Stimulated activated CD4-positive, alpha-beta T cell treated with anti-CD3 and anti-CD28 coated beads, Interleukin-4, amount 100 ng/mL, for 1 hour (primary cell): ENCODE results near the gene CLRN1.
"Not testable (repeated sequence)": the region's sequence is repeated elsewhere in the genome, so short reads cannot be mapped to it uniquely, and the experiment has no call there.

ENCODE experiments used
- DNase-seq: peaks from one replicate; pipeline ENCODE4 v3.0.0-alpha.2; 2020

CLRN1 gene

GRCh38 chr3:150972366-150973071 is at the start of gene CLRN1:
Gene CLRN1, minus strand, starts transcription at chr3:150972727. Its CDS starts 19 bp downstream, at chr3:150972708.
- no peak for DNase-seq

DNA sequence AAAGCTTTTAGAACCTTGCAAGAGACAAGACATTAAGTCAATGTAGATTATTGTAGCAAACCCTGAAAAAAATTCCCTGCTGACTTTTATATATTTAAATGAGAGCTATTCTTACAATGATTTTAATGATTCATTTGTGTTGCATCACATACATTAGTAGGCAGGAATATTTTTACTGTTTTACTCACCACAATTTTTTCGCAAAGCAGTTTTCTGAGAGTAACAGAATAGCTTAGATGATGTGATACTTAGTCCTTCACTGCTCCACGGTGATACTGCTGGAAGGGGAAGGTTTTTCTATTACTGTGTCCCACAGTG is 43.9 kb upstream of the CLRN1 start:
- no peak for DNase-seq

GRCh38 chr3:151015767-151016477 is 43.4 kb upstream of the CLRN1 start:
- DNase-seq, result no peak

DNA sequence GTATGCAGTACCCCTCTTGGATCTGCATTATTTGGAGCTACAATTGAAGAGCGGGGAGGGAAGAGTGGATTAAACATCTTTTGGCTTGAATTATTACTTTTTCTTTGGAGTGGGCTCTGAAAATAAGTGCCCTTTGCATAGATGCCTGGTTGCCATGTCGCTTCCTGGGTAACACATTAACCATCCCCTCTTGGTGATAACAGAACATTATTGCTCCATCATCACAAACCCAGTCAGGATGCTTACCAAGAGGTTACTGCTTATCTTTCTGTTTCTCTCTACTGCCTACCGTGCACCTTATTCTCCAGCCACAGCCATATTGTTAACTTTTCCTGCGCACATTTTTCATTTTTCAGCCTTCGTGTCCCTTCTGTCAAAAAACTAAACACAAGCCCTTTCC is 42.7 kb upstream of the CLRN1 start:
- DNase-seq, result no peak

GRCh38 chr3:151014501-151015018 is 42.0 kb upstream of the CLRN1 start:
- no peak for DNase-seq

DNA sequence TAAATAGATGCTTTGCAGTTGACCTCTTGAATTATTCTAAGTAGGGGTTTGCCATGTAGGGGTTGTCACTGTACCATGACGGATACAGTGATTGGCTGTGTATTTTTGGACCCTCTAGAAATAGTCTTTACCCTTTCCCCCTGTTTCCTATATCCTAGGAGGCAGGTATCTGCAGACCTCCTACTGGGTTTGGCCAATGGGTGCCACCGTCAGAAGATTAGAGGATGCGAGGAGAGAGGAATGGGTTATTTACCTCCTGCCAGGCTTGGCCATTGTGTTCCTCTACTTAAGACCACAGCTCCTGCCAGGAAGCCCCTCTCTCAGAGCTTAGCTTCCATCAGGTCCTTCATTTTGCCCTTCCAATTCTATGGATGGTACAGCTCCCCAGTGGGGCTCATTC is 40.2 kb upstream of the CLRN1 start:
- no peak for DNase-seq

GRCh38 chr3:151011427-151011826 is 38.9 kb upstream of the CLRN1 start:
- DNase-seq, result no peak

- DNase-seq, result no peak
Observed at GRCh38 chr3:151009981-151010380, 37.5 kb upstream of the CLRN1 start.

DNA sequence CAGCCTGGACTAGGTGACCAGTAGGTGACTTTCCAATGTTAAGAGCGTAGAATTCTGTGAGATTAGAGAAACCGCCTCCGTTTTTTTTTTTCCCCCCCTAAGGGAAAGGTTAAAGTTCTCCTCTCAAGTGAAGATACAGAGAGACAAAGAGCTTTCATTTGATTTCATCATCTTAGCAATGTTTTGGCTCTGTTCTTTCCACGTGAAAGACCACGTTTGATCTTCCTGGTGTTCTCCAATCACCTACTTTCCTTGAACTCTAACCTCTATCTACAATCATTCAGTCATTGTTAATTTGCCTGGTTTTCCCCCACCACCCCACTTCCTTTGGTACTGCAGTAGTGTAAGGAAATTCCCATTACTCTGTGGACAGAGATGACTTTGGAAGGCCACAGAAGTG is 36.9 kb upstream of the CLRN1 start:
- DNase-seq, result no peak

GRCh38 chr3:151008699-151009098 is 36.2 kb upstream of the CLRN1 start:
- DNase-seq, result no peak

GRCh38 chr3:151003768-151004134 is 31.2 kb upstream of the CLRN1 start:
- no peak for DNase-seq

- no peak for DNase-seq
Observed at GRCh38 chr3:151003029-151003767, 30.7 kb upstream of the CLRN1 start.

GRCh38 chr3:151002003-151002981 is 29.8 kb upstream of the CLRN1 start:
- DNase-seq, result no peak

- DNase-seq, result no peak
Observed at GRCh38 chr3:150998996-150999395, 26.5 kb upstream of the CLRN1 start.

GRCh38 chr3:150996731-150997130 is 24.2 kb upstream of the CLRN1 start:
- no peak for DNase-seq

GRCh38 chr3:150995510-150995909 is 23.0 kb upstream of the CLRN1 start:
- DNase-seq, result no peak

DNA sequence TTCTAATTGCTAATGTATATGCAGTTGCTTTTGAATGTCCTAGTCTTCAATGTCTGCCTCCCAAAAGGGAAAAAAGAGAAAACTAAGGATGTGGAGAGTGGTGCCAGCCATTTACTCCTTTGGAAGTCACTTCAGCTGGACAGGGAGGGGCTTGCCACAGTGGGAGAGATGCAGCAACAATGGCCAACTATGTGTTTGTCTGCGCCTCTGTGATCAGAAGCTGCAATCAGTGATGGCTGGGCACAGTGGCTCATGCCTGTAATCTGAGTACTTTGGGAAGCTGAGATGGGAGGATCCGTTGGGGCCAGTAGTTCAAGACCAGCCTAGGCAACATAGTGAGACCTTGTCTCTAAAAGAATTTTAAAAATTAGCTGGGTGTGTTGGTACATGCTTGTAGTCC is 16.7 kb upstream of the CLRN1 start:
- DNase-seq, result no peak

- not testable (repeated sequence) for DNase-seq
Observed at GRCh38 chr3:150988395-150988794, 15.9 kb upstream of the CLRN1 start.

DNA sequence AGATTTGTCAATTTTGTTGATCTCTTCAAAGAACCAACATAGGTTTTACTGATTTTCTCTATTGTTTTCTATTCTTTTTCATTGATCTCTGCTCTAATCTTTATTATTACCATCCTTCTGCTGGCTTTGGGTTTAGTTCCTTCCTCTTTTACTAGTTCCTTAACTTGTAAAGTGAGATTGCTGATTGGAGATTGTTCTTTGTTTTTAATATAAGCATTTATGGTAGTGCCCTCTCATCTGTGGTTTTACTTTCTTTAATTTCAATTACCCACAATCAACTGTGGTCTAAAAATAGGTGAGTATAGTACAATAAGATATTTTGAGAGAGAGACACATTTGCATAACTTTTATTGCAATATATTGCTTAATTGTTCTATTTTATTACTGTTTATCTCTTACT is 13.2 kb upstream of the CLRN1 start:
- no peak for DNase-seq

DNA sequence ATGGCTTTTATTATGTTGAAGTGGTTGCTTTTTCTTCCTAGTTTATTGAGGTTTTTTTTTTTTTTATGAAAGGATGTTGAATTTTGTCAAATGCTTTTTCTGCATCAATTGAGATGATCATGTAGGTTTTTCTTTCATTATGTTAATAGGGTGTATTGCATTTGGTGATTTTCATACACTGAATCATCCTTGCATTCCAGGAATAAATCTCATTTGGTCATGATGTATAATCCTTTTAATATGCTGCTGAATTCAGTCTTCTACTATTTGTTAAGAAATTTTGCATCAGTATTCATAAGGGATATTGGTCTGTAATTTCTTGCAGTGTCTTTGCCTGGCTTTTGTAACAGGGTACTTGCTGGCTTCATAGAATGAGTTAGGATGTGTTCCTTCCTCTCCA is 11.5 kb upstream of the CLRN1 start:
- no peak for DNase-seq

DNA sequence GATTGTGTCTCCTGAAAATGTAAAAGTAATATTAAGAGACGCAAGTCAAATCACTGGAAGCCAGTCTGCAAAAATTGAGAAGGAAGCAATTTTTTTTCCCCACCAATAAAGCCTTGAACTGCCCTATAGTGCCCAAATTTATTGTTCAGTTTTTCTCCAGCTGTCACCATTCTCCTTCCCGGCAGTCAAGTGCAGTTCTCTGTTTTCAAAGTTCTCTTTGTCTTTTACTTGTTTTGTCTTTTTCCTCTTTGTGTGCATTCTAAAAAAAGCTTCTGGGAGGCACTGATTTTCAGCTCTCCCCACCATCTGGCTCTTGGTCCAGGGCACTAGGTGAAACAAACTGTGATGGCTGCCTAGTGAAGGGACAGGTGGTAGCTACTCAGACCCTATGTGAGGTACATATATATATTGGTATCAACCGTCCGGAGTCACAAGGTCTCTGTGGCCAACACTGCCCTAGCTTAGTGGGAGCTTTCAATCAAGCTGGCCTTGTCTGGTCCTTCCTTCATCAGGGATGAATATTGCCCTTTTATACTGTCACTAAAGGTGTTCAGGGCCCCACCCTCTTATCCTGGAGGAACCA is 6.1 kb upstream of the CLRN1 start:
- no peak for DNase-seq

GRCh38 chr3:150975992-150976368 is 3.5 kb upstream of the CLRN1 start:
- DNase-seq, result no peak
